HG03175 (cell line): ENCODE measurements around the gene ALOX5AP.

Experiments
- ATAC-seq: cut with Tn5 transposase; IDR thresholded peaks from one replicate; pipeline ENCODE4 v1.9.1; 2021; ENCODE audit warnings: mild to moderate bottlenecking, moderate library complexity; ENCODE audit not compliant: unreplicated experiment

Gene ALOX5AP

GRCh38 chr13:30755678-30756077 is 20.3 kb downstream of the ALOX5AP start:
- no peak for ATAC-seq

- no peak for ATAC-seq
These were observed 21.8 kb downstream of the ALOX5AP start for GRCh38 chr13:30757026-30757742.

- no peak for ATAC-seq
These were observed 24.4 kb downstream of the ALOX5AP start for GRCh38 chr13:30759748-30760147.

- no peak for ATAC-seq
These were observed 27.3 kb downstream of the ALOX5AP start for GRCh38 chr13:30762643-30763042.

GRCh38 chr13:30763786-30764413 is 28.6 kb downstream of the ALOX5AP start:
- ATAC-seq: no peak

GRCh38 chr13:30766231-30766630 is 30.9 kb downstream of the ALOX5AP start:
- no peak for ATAC-seq

- ATAC-seq: no peak
These were observed 35.6 kb downstream of the ALOX5AP start for GRCh38 chr13:30770929-30771328.

- no peak for ATAC-seq
These were observed 38.2 kb downstream of the ALOX5AP start for GRCh38 chr13:30773561-30773960.

- no peak for ATAC-seq
These were observed 38.9 kb downstream of the ALOX5AP start for GRCh38 chr13:30774214-30774730.

- no peak for ATAC-seq
These were observed 41.3 kb downstream of the ALOX5AP start for GRCh38 chr13:30776661-30777060.

GRCh38 chr13:30779016-30779415 is 43.7 kb downstream of the ALOX5AP start:
- ATAC-seq: no peak

GRCh38 chr13:30779608-30780007 is 44.3 kb downstream of the ALOX5AP start:
- ATAC-seq: no peak

- no peak for ATAC-seq
These were observed 45.1 kb downstream of the ALOX5AP start for GRCh38 chr13:30780338-30780981.

GRCh38 chr13:30785191-30785850 is 50.0 kb downstream of the ALOX5AP start:
- no peak for ATAC-seq

- ATAC-seq: no peak
These were observed 51.3 kb downstream of the ALOX5AP start for GRCh38 chr13:30786648-30787047.

GRCh38 chr13:30787738-30788525 is 52.6 kb downstream of the ALOX5AP start:
- ATAC-seq: no peak

GRCh38 chr13:30789166-30789862 is 54.0 kb downstream of the ALOX5AP start:
- no peak for ATAC-seq

GRCh38 chr13:30790592-30790991 is 55.2 kb downstream of the ALOX5AP start:
- ATAC-seq: no peak

- ATAC-seq: no peak
These were observed 56.1 kb downstream of the ALOX5AP start for GRCh38 chr13:30791354-30792001.
